DOHH2 (cell line): ENCODE data around the gene GREB1.

ENCODE experiments used
- H3F3A ChIP-seq: fragments of 200-600 bp; sonication (generic), shearing (Covaris generic); 2 replicates; pipeline ENCODE4 v1.6.0; 2016; ENCODE audit warnings: antibody characterized with exemption, mild to moderate bottlenecking; ENCODE audit not compliant: control insufficient read depth, insufficient read depth
- H3K27ac ChIP-seq: fragments of 200-600 bp; sonication (generic); 2 replicates; pipeline ENCODE4 v1.5.1; 2014; ENCODE audit warnings: low read depth, mild to moderate bottlenecking, low read length, moderate library complexity
- H3K27me3 ChIP-seq: fragments of 200-600 bp; sonication (generic); 2 replicates; pipeline ENCODE4 v1.6.1; 2014; ENCODE audit warnings: mild to moderate bottlenecking, low read length, mixed read lengths; ENCODE audit not compliant: control insufficient read depth
- H3K36me3 ChIP-seq: fragments of 200-600 bp; sonication (generic); 2 replicates; pipeline ENCODE4 v1.6.1; 2014; ENCODE audit warnings: mild to moderate bottlenecking, low read length, moderate library complexity, mixed read lengths; ENCODE audit not compliant: control insufficient read depth
- H3K4me1 ChIP-seq: fragments of 200-600 bp; sonication (generic); 2 replicates; pipeline ENCODE4 v1.6.1; 2014; ENCODE audit warnings: mild to moderate bottlenecking, low read length, mixed read lengths; ENCODE audit not compliant: control insufficient read depth
- H3K4me2 ChIP-seq: fragments of 200-600 bp; sonication (generic); 2 replicates; pipeline ENCODE4 v1.6.0; 2014; ENCODE audit warnings: mild to moderate bottlenecking, low read length, moderate library complexity
- H3K4me3 ChIP-seq: fragments of 200-600 bp; sonication (generic); 2 replicates; pipeline ENCODE4 v1.5.1; 2014; ENCODE audit warnings: mild to moderate bottlenecking, low read length, mixed read lengths
- H3K79me2 ChIP-seq: fragments of 200-600 bp; sonication (generic); 2 replicates; pipeline ENCODE4 v1.6.1; 2014; ENCODE audit warnings: mild to moderate bottlenecking, low read length, mixed read lengths; ENCODE audit not compliant: control insufficient read depth
- H3K9me2 ChIP-seq: fragments of 200-600 bp; sonication (generic); replicated peaks from 2 replicates; pipeline ENCODE4 v1.6.1; 2014; ENCODE audit warnings: mild to moderate bottlenecking, low read length, mixed read lengths; ENCODE audit not compliant: control insufficient read depth
- H3K9me3 ChIP-seq: fragments of 200-600 bp; sonication (generic); 2 replicates; pipeline ENCODE4 v1.6.1; 2014; ENCODE audit warnings: antibody characterized with exemption, low read length, mixed read lengths; ENCODE audit not compliant: control insufficient read depth, insufficient read depth
- H4K20me1 ChIP-seq: fragments of 200-600 bp; sonication (generic); 2 replicates; pipeline ENCODE4 v1.6.0; 2014; ENCODE audit warnings: low read depth, mild to moderate bottlenecking, antibody characterized with exemption, low read length, moderate library complexity; ENCODE audit not compliant: control insufficient read depth, insufficient read depth
- EZH2phosphoT487 ChIP-seq: fragments of 200-600 bp; sonication (generic); IDR thresholded peaks from 2 replicates; pipeline ENCODE4 v1.6.1; 2017; ENCODE audit warnings: borderline replicate concordance, mild to moderate bottlenecking, antibody characterized with exemption, low read length, moderate library complexity, mixed read lengths
- TF ChIP-seq, protein P1 (sequence below): fragments of 200-600 bp; sonication (generic); IDR thresholded peaks from one replicate; pipeline ENCODE4 v1.5.1; 2014; ENCODE audit warnings: antibody characterized with exemption, mild to moderate bottlenecking, low read depth, low read length; ENCODE audit not compliant: poor library complexity, severe bottlenecking

GREB1 gene

DNA sequence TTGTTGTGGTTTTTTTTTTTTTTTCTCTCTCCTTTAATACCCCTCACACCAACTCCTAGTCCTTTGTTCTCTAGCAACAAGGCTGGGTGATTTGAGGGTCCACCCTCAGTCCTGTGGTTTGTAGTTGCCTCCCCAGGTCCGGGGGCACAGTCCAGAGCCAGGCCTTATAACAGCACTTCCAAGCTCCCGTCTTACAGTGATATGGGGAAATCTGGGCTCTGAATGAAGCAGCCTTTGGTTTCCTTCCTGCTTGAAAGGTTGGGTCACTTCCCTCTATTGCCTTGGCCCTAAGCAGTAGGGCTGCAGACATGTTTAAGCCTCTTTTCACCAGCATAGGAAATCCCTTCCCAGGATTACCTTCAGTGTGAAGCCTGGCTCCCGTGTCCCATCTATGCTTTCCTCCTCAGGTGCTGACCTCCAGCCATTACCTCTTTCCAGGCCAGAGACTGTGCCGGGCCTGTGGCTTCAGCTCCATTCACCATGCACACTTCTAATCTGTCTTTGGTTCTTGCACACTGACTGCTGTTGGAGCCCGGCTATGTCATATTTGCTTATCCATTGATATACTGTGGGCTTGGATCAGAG lies 157.3 kb downstream of the GREB1 start:
- no peaks in the 10 kb centered on the region for H3K9me2 ChIP-seq
- TF ChIP-seq, protein P1, sequence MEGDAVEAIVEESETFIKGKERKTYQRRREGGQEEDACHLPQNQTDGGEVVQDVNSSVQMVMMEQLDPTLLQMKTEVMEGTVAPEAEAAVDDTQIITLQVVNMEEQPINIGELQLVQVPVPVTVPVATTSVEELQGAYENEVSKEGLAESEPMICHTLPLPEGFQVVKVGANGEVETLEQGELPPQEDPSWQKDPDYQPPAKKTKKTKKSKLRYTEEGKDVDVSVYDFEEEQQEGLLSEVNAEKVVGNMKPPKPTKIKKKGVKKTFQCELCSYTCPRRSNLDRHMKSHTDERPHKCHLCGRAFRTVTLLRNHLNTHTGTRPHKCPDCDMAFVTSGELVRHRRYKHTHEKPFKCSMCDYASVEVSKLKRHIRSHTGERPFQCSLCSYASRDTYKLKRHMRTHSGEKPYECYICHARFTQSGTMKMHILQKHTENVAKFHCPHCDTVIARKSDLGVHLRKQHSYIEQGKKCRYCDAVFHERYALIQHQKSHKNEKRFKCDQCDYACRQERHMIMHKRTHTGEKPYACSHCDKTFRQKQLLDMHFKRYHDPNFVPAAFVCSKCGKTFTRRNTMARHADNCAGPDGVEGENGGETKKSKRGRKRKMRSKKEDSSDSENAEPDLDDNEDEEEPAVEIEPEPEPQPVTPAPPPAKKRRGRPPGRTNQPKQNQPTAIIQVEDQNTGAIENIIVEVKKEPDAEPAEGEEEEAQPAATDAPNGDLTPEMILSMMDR = no peak
- TF ChIP-seq EZH2phosphoT487 = no peak
- no peaks in the 10 kb centered on the region for H3F3A ChIP-seq
- H3K27ac ChIP-seq = no peak overlapping the region
- H3K9me3 ChIP-seq = no peaks in the 10 kb centered on the region
- no peaks in the 10 kb centered on the region for H3K79me2 ChIP-seq
- no peaks in the 10 kb centered on the region for H3K36me3 ChIP-seq
- H3K27me3 ChIP-seq = peaks cover 3% of the 10 kb centered on the region
- no peak overlapping the region for H3K4me2 ChIP-seq
- H3K4me1 ChIP-seq = peaks cover 12% of the 10 kb centered on the region
- no peak overlapping the region for H3K4me3 ChIP-seq
- H4K20me1 ChIP-seq = no peaks in the 10 kb centered on the region; the same call in 1 of the 2 replicates
